ENCODE measurements around the gene TMPO. TPM values are rescaled to one million over a fixed set of nuclear protein-coding genes. Genes with fewer than 3 reads are reported as not detected.
"Not testable (repeated sequence)": the region's sequence is repeated elsewhere in the genome, so short reads cannot be mapped to it uniquely, and the experiment has no call there.

Gene TMPO
- total and polyA plus RNA-seq, 10 of the 15 experiments (the other 5 are each of a cell fraction or from before 2014, with no cell fraction given) = 79.8 to 246 (median 179) TPM

GRCh38 chr12:98485792-98486340 lies 29.5 kb upstream of the TMPO start:
- Histone ChIP-seq H3K36me3 (ENCODE audit: control insufficient read depth in 2 of 2, insufficient read depth in 2 of 2, low read length in 1 of 2) (no peaks in the 10 kb centered on the region), H3K4me3 (no peak overlapping the region), H3K9ac (ENCODE audit: control insufficient read depth, insufficient read depth, low read length) (no peak overlapping the region), H3K27me3 (replicated peaks in 1 of 2; ENCODE audit: control insufficient read depth in 2 of 2, insufficient read depth in 2 of 2, low read length in 1 of 2) (no peaks in the 10 kb centered on the region; a peak in 1 of 4 replicates), H2AFZ (ENCODE audit: control insufficient read depth, low read depth, low read length) (no peak overlapping the region), H3K4me2 (ENCODE audit: control insufficient read depth, insufficient read depth) (no peak overlapping the region), H3K79me2 (ENCODE audit: control insufficient read depth, insufficient read depth, low read length) (no peaks in the 10 kb centered on the region), H3K9me3 (replicated peaks; ENCODE audit: control insufficient read depth, insufficient read depth, low read length) (no peaks in the 10 kb centered on the region), H3K27ac (ENCODE audit: control insufficient read depth, insufficient read depth) (no peak overlapping the region), H4K20me1 (ENCODE audit: control insufficient read depth, insufficient read depth) (no peaks in the 10 kb centered on the region), H3K4me1 (ENCODE audit: control insufficient read depth, insufficient read depth, low read length) (no peaks in the 10 kb centered on the region)
- BruUV-seq (replicated peaks) = no TSS peak
- POLR2A ChIA-PET = interaction anchor here (0.6 to 0.8 kb wide), 2 partner anchors 12 to 15 kb away, joined by 3 read pairs; no protein-coding TSS in a partner anchor
- FAIRE-seq (no peak), ATAC-seq (no peak), DNase-seq (ENCODE audit: low read depth, low spot score) (no peak)
- SMC1A ChIA-PET (ENCODE audit: uncharacterized antibody, unreplicated experiment) = no interaction called here
- TF ChIP-seq RB1 (IDR thresholded peaks at IDR 0.05; ENCODE audit: borderline replicate concordance) = no peak
- TF ChIP-seq EZH2 (IDR thresholded peaks at IDR 0.05; ENCODE audit: borderline replicate concordance, control insufficient read depth, low read depth, low read length) = no peak
- no peak for TF ChIP-seq ZBED1 (IDR thresholded peaks at IDR 0.05; ENCODE audit: borderline replicate concordance)
- TF ChIP-seq TBL1XR1 (IDR thresholded peaks at IDR 0.05; ENCODE audit: low read depth, low read length) = no peak
- no peak for TF ChIP-seq NR2C2 (IDR thresholded peaks at IDR 0.05; ENCODE audit: borderline replicate concordance, control insufficient read depth, insufficient read length, low read depth)
- no peak for TF ChIP-seq NFYA (IDR thresholded peaks at IDR 0.05; ENCODE audit: borderline replicate concordance, low read depth, low read length)
- no peak for TF ChIP-seq WRNIP1 (IDR thresholded peaks at IDR 0.05; ENCODE audit: borderline replicate concordance, low read depth, low read length)
- no peak for TF ChIP-seq CEBPB (IDR thresholded peaks at IDR 0.05; ENCODE audit: borderline replicate concordance in 1 of 2, low read depth in 2 of 2, low read length in 2 of 2)
- no peak for TF ChIP-seq ZNF622 (IDR thresholded peaks at IDR 0.05)
- no peak for TF ChIP-seq MTA3 (IDR thresholded peaks at IDR 0.05; ENCODE audit: borderline replicate concordance, low read length)
- TF ChIP-seq POLR2AphosphoS2 (IDR thresholded peaks at IDR 0.05; ENCODE audit: low read depth, low read length) = no peak
- intact Hi-C loops (cut with micrococcal nuclease; ENCODE audit: unreplicated experiment) = no loop called here
- in situ Hi-C loops (cut with MboI) = no loop called here
- CTCF ChIA-PET = interaction anchor here (0.7 to 1.0 kb wide), 2 partner anchors 9 to 24 kb away, joined by 3 read pairs; no protein-coding TSS in a partner anchor
- RAD21 ChIA-PET (ENCODE audit: unreplicated experiment) = no interaction called here
- 75% methylated on average over 6 of the region's 6 CpGs for WGBS (ENCODE audit: insufficient coverage, insufficient replicate concordance, low lambda C conversion rate, missing lambda C conversion rate)

- POLR2A ChIA-PET; BruUV-seq (replicated peaks); H3K27ac ChIP-seq (ENCODE audit: control insufficient read depth, insufficient read depth); FAIRE-seq; intact Hi-C loops (cut with micrococcal nuclease; ENCODE audit: unreplicated experiment); H2AFZ ChIP-seq (ENCODE audit: control insufficient read depth, low read depth, low read length); H3K4me3 ChIP-seq; RAD21 ChIA-PET (ENCODE audit: unreplicated experiment); H3K79me2 ChIP-seq (ENCODE audit: control insufficient read depth, insufficient read depth, low read length); H3K27me3 ChIP-seq (replicated peaks in 1 of 2; ENCODE audit: control insufficient read depth in 2 of 2, insufficient read depth in 2 of 2, low read length in 1 of 2); H3K9ac ChIP-seq (ENCODE audit: control insufficient read depth, insufficient read depth, low read length); H4K20me1 ChIP-seq (ENCODE audit: control insufficient read depth, insufficient read depth); H3K4me2 ChIP-seq (ENCODE audit: control insufficient read depth, insufficient read depth); in situ Hi-C loops (cut with MboI); H3K4me1 ChIP-seq (ENCODE audit: control insufficient read depth, insufficient read depth, low read length); H3K9me3 ChIP-seq (replicated peaks; ENCODE audit: control insufficient read depth, insufficient read depth, low read length); ATAC-seq; H3K36me3 ChIP-seq (ENCODE audit: control insufficient read depth in 2 of 2, insufficient read depth in 2 of 2, low read length in 1 of 2); DNase-seq (ENCODE audit: low read depth, low spot score): not testable (repeated sequence)
- 75% methylated on average over 7 of the region's 9 CpGs for WGBS (ENCODE audit: insufficient coverage, insufficient replicate concordance, low lambda C conversion rate, missing lambda C conversion rate)
- ChIA-PET SMC1A (ENCODE audit: uncharacterized antibody, unreplicated experiment) (interaction anchor here (1.0 kb wide), 1 partner anchor 12 kb away, joined by 5 read pairs; no protein-coding TSS in a partner anchor), CTCF (interaction anchor here (4.9 to 6.1 kb wide), 2 partner anchors 28 to 45 kb away, joined by 39 to 101 read pairs; partner anchors contain the start of gene TMPO)
These were observed 27.0 kb upstream of the TMPO start for GRCh38 chr12:98488416-98488815.

Data from GM12878 (cell line).